GM21528 (cell line): Measurements from ENCODE around the gene MOK.
A peak's percentile ranks its signal among the peaks of the same experiment; 100 is the strongest.

Source experiments
- ATAC-seq: cut with Tn5 transposase; IDR thresholded peaks from one replicate; pipeline ENCODE4 v1.9.1; 2021; ENCODE audit warnings: mild to moderate bottlenecking, moderate library complexity; ENCODE audit not compliant: unreplicated experiment, low FRiP score

Gene MOK

DNA sequence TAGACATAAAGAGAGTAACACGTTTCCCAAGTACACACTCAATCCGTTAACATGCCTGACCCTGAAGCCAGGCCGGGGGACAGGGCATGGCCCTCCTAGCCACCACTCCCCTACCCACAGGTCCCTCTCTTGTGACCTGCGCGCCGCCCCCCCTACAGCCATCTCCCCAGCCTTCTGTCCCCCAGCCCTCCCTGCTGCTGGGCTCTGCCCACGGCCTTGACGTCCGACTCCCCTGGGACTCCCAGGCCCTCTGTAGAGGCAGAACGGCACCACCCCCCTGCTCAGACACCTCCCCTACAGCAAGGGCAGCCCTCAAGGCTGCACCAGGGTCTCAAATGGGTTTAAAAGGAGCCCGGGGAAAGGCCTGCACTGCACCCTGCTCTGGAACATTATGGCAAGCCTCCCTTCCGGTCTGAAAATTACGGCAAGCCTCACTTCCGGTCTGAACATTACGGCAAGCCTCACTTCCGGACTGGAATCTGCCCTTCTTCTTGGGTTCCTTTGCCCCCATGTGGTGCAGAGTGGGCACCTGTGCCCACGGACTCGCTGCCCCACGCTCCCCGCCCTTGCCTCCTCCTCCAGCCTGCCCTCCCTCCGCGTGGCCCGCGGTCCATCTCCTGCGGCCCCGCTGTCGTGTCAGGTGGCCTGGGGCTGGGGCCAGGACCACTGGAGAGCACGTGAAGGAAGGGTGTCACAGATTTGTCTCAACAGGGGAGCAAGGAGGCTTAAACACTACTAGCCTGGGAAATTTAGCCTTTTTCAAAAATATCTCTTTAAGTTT, 77.6 kb downstream of the MOK start:
- ATAC-seq = no peak

DNA sequence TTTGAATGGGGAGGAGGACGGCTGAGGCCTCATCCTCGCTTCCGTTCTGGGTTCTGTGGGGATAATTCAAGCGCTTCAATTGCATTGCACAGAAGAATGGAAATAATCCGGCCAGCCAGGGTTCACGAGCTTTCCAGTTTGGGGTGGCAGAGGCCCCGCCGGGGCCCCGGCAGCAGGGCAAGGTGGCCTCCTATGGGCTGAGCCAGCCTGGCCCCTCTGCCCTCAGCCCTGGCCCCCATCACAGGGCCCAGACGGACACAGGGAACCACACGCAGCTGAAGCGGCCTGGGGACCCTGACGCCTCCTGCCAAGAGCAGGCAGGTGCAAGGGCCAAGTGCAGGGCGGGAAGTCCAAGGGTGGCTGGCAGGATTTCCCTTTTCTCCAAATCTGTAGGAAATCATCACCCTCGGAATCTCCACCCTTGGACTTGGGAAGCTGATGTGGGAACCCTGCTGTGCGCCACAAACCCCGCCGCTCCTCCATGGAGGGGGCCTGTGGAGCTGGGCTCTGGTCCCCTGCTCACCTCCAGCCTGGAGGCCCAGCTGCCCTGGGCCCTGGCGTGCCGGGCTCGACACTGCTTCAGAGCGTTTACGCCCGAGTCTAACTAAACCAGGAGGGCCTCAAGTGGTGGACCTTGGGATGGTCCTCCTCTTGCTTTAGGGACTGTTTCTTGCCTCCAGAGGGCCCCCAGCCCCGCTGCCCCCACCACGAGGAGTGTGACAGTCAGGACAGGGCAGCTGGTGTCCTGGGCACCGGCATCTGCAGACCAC, 78.4 kb downstream of the MOK start:
- no peak for ATAC-seq

DNA sequence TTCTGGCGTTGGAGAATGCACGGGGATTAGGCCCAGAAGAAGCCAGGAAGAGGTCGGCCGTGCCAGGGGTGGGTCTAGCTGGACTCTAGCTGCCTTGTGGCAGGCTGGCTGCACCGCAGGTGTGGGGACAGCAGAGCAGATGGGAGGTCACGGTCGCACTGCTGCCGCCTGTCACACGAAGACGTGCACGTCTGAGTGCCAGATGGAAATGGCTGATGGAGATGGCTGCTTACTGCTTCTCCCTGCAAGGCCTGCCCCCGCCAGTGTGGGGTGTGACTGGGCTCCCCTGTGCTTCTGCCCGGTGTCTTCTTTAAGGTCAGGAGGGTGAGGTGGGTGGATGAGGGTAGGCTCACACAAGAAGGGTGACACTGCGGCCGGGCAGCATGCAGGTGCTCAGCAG, 79.0 kb downstream of the MOK start:
- ATAC-seq = no peak

- no peak for ATAC-seq
These were observed 79.6 kb downstream of the MOK start for GRCh38 chr14:102225386-102225785.

- ATAC-seq = no peak
These were observed 81.3 kb downstream of the MOK start for GRCh38 chr14:102223682-102224081.

DNA sequence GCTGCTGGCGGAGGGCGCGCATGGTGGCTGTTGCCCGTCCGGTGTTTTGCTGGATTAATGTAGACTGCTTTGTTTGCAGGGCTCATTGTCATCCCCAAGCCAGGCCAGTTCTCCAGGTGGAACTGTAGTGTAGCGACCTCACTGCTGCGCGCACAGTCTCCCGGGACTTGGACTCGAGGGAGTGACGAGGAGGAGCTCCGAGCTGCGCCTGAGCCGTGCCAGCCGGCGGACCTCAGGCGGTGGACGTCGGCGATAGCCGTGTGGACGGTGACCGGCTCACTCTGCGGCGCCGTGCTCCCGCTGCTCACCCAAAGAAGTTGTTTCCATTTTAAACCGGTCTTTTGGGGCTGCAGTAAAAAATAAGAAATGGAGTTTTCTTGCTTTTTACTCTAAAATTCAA, 82.2 kb downstream of the MOK start:
- no peak for ATAC-seq

DNA sequence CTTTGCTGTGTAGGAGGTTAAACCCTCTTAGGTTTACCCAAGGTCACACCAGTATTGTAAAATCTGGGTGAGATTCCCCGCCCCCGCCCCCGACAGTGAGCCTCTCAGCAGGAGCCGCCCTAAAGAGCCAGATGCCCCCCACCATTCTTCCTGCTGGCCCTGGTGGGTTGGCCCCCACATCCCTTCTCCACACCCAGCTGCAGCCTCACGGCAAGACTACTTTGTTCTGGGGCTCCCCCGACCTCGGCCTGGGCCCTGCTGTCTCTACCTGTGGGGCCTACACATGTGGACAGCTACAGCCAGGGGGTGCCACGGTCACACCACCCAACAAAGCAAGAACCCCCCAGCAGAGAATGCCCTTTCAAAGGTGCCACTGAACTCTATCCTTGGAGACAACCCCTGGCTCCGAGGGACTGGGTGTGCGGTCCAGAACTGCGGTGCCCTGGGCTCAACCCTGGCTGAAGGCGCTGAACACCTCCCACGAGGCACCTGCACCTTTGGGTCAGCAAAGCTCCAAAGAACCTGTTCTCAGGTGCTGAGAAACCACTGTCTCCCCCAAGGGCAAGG, 82.9 kb downstream of the MOK start:
- ATAC-seq = no peak

- ATAC-seq = no peak
These were observed 83.9 kb downstream of the MOK start for GRCh38 chr14:102221026-102221425.

- ATAC-seq = peak; percentile 66
These were observed 84.9 kb downstream of the MOK start for GRCh38 chr14:102220031-102220430.

- ATAC-seq = no peak
These were observed 85.6 kb downstream of the MOK start for GRCh38 chr14:102219316-102219715.

DNA sequence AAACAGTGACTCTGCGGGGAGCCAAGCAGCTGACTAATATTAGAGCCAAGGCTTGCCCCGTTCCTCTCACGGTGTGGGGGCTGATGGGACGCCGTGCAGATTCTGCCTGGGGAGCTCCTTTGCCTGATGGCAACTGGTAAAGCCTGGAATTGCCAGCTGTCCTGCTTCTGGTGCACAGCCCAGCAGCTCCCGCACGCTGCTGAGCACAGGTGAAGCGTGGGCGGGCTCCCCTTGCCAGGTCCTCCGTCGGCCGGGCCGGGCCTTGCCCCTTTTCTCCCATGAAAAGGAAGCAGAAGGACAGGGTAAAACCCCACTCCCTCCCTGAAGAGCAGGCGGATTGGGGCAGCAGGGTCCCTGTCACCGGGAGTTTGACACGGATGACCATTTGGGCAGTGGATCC, 86.3 kb downstream of the MOK start:
- ATAC-seq = no peak

- ATAC-seq = no peak
These were observed 87.0 kb downstream of the MOK start for GRCh38 chr14:102217987-102218421.

DNA sequence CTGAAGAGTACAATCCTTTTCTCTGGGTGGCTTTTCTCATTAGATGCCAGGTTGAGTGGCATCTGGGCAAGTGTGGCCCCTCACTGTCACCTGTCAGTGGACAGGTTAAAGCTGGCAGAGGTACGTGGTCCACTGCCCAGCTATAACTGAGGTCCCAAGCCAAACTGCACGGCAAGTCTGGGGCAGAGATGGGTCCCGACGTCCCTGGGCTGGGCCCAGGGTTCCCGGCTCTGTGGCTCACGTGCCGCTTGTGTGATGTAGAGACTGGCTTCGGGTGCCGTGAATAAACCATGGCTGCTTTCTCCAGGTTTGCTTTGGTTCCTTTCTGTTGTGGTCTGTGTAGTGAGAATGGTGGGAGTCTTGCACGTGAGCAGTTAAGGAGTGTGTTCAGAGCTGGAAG, 87.6 kb downstream of the MOK start:
- ATAC-seq = no peak

DNA sequence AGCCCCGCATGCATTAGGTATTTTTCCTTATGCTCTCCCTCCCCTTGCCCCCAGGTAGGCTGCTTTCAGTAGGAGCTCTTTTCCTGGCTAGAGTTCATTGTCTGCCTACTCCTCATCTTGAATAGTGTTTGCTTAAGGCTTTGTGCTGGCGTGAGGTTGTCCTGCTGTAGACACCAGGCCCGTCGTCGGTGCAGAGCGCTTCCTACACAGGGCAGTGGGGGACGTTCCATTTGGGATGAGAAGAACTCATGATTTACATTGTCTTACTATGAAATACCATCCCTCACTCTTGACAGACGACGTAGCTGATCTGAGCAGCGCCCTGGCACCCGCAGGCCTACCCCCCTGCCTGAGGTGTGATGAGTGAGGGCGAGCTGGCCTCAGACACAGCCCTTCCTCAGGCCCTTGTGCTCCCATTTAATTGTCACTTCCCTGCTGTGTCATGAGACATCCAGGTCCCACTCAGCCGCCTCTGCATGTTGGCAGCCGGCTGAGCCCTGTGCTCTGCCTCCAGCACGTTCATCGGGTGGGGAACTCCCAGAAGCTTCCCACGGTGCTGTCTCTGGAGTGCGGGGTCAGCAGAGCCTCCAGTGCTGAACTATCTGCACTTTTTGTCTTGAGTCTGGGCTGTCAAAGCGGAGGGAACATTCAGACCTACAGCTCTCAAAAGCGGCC, 89.3 kb downstream of the MOK start:
- ATAC-seq = no peak

DNA sequence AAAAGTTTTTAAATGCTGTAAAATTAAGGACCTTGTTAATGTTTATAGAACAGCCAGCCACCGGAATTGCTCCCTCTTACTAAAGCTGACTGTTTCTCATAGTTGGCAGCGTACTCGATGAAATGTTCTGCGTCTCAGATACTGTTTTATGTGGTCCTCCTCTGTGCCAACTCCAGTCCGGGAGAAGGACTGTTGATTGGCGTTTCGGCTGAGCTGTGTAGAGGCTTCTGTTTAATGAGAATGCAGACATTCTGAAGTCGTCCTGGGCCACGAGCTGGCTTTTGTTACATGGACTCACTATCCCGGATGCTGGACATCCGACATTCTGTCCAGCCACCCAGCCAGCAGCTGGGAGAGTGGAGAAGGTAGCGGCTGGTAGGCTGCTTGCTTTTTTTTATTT, 89.9 kb downstream of the MOK start:
- no peak for ATAC-seq

- no peak for ATAC-seq
These were observed 90.8 kb downstream of the MOK start for GRCh38 chr14:102213984-102214658.

- no peak for ATAC-seq
These were observed 91.5 kb downstream of the MOK start for GRCh38 chr14:102213470-102213869.

DNA sequence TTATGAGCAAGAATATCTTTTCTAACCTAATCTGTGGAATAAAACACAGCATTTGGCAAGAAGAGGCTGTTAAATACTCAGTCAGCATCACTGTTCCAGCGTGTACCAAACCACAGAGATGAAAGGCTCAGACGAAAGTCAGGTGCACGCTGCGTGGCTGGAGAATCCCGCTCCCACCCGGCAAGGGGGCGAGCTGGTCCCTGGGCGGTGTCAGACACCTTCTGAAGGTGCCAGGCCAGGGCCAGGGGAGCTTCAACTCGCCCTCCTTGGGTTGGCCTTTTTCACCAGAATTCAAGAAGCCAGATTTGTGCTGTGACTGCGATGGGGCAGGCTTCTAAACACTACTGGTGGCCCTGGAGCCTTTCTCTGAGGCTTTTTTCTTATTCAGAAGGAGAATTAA, 92.1 kb downstream of the MOK start:
- ATAC-seq = no peak

DNA sequence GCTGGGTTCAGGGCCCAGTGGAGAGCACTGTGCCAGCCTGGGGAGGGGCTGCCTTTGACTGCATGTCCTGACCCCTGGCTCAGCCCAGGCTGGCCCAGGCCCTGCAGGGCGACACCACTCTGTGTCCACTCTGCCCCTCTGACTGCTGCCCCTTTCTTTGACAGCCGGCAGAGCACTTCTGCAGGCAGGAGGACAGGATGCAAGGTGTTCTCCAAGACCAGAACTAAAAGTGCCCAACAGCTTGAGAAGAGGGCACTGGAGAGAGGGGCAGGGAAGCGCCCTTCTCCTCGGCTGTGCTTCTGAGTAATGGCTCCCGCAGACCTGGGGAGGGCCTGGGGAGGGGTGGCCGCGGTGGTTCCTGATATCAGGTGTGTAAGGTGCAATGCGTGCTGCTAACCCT, 92.6 kb downstream of the MOK start:
- no peak for ATAC-seq

- no peak for ATAC-seq
These were observed 93.7 kb downstream of the MOK start for GRCh38 chr14:102211240-102211639.
